ENCODE data around the gene TSHZ1. TPM values are rescaled to one million over a fixed set of nuclear protein-coding genes. Genes with fewer than 3 reads are reported as not detected.

Gene TSHZ1
- total RNA-seq, 1 donor from 2014 or later: 1.3 TPM

DNA sequence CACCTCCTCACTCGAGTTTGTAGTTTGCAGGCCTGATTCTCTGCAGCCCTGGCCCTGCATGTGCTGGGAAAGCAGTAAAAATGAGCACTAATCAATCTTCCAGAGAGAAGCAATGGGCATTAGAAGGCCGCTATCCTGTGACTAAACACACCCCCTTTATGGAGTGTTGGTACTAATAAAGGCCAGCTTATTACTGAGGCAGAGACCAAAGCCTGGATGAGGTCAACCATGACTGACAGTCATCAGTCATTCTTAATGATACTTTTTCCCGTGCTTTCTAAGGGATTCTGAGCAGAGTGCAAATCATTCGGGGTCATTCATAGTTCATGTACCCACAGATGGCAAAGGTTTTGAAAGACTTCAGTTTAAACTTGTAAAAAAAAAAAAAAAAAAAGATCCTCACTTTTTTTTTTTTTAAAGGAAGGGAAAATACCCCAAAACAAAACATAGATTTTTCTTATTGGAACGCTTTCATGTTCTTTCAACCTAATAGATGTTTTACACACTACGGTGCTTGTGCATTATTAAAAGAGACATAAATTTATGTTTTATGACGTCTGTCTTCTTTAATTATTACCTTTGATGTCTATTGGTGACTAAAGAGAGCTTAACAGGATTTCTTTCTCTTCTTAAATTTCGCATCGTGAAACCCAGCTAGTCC is 13.2 kb downstream of the TSHZ1 start:
- Histone ChIP-seq H3K4me3 (ENCODE audit: low read depth, low read length) (no peak overlapping the region), H3K36me3 (ENCODE audit: control insufficient read depth, insufficient read depth, low read length) (no peaks in the 10 kb centered on the region), H3K27me3 (ENCODE audit: control insufficient read depth, insufficient read depth, low read length) (no peaks in the 10 kb centered on the region)
- TF ChIP-seq, protein P1, sequence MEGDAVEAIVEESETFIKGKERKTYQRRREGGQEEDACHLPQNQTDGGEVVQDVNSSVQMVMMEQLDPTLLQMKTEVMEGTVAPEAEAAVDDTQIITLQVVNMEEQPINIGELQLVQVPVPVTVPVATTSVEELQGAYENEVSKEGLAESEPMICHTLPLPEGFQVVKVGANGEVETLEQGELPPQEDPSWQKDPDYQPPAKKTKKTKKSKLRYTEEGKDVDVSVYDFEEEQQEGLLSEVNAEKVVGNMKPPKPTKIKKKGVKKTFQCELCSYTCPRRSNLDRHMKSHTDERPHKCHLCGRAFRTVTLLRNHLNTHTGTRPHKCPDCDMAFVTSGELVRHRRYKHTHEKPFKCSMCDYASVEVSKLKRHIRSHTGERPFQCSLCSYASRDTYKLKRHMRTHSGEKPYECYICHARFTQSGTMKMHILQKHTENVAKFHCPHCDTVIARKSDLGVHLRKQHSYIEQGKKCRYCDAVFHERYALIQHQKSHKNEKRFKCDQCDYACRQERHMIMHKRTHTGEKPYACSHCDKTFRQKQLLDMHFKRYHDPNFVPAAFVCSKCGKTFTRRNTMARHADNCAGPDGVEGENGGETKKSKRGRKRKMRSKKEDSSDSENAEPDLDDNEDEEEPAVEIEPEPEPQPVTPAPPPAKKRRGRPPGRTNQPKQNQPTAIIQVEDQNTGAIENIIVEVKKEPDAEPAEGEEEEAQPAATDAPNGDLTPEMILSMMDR (IDR thresholded peaks at IDR 0.05; ENCODE audit: insufficient read depth, low read length, severe bottlenecking): no peak
- FAIRE-seq (peak; percentile 23), DNase-seq (ENCODE audit: low read depth) (no peak)

DNA sequence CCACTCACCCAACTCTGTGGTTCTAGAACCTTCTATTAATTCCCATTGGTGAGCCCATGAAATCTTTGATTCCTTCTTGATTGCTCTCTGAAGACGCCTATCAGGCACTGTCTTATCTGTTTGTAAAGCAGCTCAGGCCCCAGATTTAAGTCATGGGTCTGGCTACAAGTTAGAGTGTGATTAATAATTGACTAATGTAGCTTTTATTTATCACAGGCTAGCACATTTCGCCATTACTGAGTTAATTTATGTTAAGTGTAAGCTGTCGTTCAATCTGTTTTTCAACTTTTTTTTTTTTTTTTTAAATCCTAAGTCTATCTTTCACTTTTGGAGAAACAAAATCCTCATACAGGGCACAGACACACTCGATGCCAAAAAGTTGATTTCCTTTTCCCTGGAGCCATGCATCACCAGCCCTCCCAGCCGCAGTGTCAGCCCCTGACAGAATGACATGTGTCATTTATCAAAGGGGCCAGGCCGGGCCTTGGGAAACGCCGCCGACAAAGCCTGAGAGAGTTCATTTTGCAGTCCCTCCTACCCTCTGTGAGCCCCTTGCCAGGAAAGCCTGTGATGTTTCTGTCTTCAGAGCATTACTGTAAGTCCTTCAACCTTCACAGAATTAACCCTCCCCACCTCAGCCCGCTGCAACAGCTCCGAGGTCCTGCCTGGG is 15.8 kb downstream of the TSHZ1 start:
- Histone ChIP-seq H3K27me3 (ENCODE audit: control insufficient read depth, insufficient read depth, low read length) (no peaks in the 10 kb centered on the region), H3K36me3 (ENCODE audit: control insufficient read depth, insufficient read depth, low read length) (no peaks in the 10 kb centered on the region), H3K4me3 (ENCODE audit: low read depth, low read length) (no peak overlapping the region)
- no peak for FAIRE-seq
- TF ChIP-seq, protein P1 (IDR thresholded peaks at IDR 0.05; ENCODE audit: insufficient read depth, low read length, severe bottlenecking): no peak
- DNase-seq (ENCODE audit: low read depth): no peak

DNA sequence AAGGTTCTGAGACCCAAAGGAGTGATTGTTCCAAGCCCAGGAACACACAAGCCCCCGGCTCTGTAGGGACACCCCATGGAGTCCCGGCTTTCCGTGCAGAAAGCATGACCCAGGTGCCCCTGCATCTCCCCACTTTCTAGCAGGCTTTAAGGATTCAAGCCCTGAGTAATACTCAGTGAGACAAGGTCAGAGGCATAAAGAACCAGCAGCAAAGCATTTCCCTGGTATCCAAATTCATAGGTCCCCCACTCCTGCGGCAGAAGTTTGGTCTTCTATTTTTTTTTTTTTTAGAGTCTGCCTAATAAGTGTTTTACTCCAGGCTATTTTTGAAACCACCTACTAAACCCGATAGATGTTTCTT is 16.3 kb downstream of the TSHZ1 start:
- DNase-seq (ENCODE audit: low read depth) (no peak), FAIRE-seq (no peak)
- TF ChIP-seq, protein P1 (IDR thresholded peaks at IDR 0.05; ENCODE audit: insufficient read depth, low read length, severe bottlenecking): no peak
- Histone ChIP-seq H3K36me3 (ENCODE audit: control insufficient read depth, insufficient read depth, low read length) (no peaks in the 10 kb centered on the region), H3K27me3 (ENCODE audit: control insufficient read depth, insufficient read depth, low read length) (no peaks in the 10 kb centered on the region), H3K4me3 (ENCODE audit: low read depth, low read length) (no peak overlapping the region)

DNA sequence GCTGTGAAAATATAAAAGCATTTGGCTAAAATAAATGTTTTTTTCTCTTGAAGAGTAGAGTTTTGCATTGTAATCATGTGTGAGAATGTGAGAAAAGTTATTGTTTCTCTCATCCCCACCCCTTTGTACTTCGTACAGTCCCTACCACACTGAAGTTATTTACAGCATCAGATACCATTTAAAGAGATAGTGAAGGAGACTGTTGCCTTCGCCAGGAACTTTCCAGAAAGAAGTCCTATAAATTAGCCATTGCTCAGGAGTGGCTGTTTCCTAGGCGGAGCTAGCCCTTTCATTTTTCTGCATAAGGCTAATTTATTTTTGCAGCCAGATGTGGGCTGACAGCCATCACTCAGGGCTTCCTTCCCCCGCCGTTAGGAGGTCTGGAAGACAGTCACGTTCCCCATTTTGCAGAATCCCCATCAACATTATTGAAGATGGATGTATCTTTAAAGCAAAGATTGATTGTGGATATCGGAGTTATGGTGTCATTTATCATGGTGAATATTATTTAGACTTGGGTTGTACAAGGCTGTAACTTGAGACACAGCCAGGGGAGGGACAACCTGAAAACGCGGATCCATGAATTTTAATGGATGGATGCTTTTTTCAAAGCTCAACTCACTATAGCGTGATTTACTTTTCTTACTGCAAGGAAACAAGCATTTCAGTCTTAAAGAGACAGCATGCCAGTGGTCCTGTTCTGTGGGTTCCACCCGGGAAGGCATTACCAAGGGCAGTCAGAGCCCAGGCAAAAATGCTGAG is 17.1 kb downstream of the TSHZ1 start:
- TF ChIP-seq, protein P1 (IDR thresholded peaks at IDR 0.05; ENCODE audit: insufficient read depth, low read length, severe bottlenecking): no peak
- no peak overlapping the region for H3K4me3 ChIP-seq (ENCODE audit: low read depth, low read length)
- no peaks in the 10 kb centered on the region for H3K27me3 ChIP-seq (ENCODE audit: control insufficient read depth, insufficient read depth, low read length)
- H3K36me3 ChIP-seq (ENCODE audit: control insufficient read depth, insufficient read depth, low read length): no peaks in the 10 kb centered on the region
- DNase-seq (ENCODE audit: low read depth): no peak
- no peak for FAIRE-seq

DNA sequence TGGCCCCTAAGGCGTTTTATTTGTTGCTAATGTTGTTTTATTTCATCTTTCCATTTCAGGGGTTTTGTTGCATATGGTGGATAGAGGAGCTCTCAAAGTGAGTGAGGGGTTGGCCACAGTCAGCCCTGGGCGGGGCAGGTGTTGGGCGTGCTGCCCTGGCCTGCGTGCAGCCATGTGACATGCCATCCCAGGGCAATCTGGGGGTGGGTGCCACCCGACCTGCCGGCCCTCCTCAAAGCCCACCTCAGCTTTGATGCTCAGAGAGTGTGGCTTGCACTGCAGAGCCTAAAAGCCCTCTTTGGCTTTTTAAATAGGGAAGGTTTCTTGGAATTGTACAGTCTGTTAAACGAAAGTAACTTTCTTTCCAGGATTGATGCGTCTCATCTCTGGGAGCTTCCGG is 18.4 kb downstream of the TSHZ1 start:
- DNase-seq (ENCODE audit: low read depth) (no peak), FAIRE-seq (no peak)
- Histone ChIP-seq H3K4me3 (ENCODE audit: low read depth, low read length) (no peak overlapping the region), H3K27me3 (ENCODE audit: control insufficient read depth, insufficient read depth, low read length) (no peaks in the 10 kb centered on the region), H3K36me3 (ENCODE audit: control insufficient read depth, insufficient read depth, low read length) (no peaks in the 10 kb centered on the region)
- TF ChIP-seq, protein P1 (IDR thresholded peaks at IDR 0.05; ENCODE audit: insufficient read depth, low read length, severe bottlenecking): no peak
